Right atrium auricular region (tissue), 2 donors: ENCODE measurements around the gene ACMSD. TPM values are rescaled to one million over a fixed set of nuclear protein-coding genes. Genes with fewer than 3 reads are reported as not detected.

Experiments
- DNase-seq: peaks from one replicate; pipeline ENCODE4 v3.0.0-alpha.2; 2019; ENCODE audit warnings: low spot score
- H3K27ac ChIP-seq, 2 donors: fragments of 200-600 bp; sonication (generic); 1 replicate in 1 of 2; 2 replicates in 1 of 2; pipeline ENCODE4 v1.5.1; 2016 to 2019
- H3K27me3 ChIP-seq, 2 donors: fragments of 200-600 bp; sonication (generic); one replicate each; pipeline versions ENCODE4 v1.5.1 to v1.6.0; 2017 to 2019
- H3K36me3 ChIP-seq: fragments of 200-600 bp; sonication (generic); one replicate; pipeline ENCODE4 v1.5.1; 2016
- H3K4me1 ChIP-seq, 2 donors: fragments of 200-600 bp; sonication (generic); one replicate each; pipeline versions ENCODE4 v1.5.1 to v1.6.0; 2017 to 2019
- H3K4me3 ChIP-seq, 2 donors: fragments of 200-600 bp; sonication (generic); 1 replicate in 1 of 2; 2 replicates in 1 of 2; pipeline ENCODE4 v1.5.1; 2017 to 2019; ENCODE audit warnings: mild to moderate bottlenecking in 1 of 2, moderate library complexity in 1 of 2
- H3K9me3 ChIP-seq, 2 donors: fragments of 200-600 bp; sonication (generic); one replicate each; pipeline ENCODE4 v1.5.1; 2019
- total RNA-seq, 2 donors: library from RNA; depleted of rRNA; stranded (reverse); fragments of >200 nt; gene quantifications; one replicate each; pipeline ENCODE4 v1.1.0, GENCODE V29; 2016
- TF ChIP-seq, protein P1 (sequence below), 2 donors: fragments of 200-600 bp; sonication (generic); IDR thresholded peaks; one replicate each; pipeline ENCODE4 v1.5.1; 2019; ENCODE audit warnings: antibody characterized with exemption in 2 of 2

ACMSD gene
- total RNA-seq, 2 donors from 2014 or later: not detected

DNA sequence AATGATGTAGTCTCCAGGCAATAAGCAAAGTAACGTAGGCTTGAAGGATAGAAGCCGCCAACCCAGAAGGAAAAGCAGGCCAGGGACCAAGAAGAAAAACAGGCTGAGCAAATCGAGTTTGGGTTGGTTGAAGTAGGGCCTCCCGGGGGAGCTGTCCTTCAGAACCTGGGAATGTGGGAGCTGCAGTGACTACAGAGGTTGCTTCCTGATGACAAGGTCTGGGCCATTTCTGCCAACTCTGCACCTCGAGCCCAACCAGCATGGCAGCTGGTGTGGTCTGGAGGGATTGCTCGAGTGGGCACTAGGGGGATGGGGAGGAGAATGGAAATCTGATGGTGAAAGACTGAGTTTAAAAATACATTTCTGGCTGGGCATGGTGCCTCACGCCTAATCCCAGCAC lies 14.1 kb downstream of the ACMSD start:
- DNase-seq: no peak
- Histone ChIP-seq H3K4me1 (no peaks in the 10 kb centered on the region), H3K36me3 (no peaks in the 10 kb centered on the region), H3K4me3 (no peak overlapping the region), H3K27me3 (no peaks in the 10 kb centered on the region), H3K27ac (no peak overlapping the region), H3K9me3 (no peaks in the 10 kb centered on the region)
- TF ChIP-seq, protein P1, sequence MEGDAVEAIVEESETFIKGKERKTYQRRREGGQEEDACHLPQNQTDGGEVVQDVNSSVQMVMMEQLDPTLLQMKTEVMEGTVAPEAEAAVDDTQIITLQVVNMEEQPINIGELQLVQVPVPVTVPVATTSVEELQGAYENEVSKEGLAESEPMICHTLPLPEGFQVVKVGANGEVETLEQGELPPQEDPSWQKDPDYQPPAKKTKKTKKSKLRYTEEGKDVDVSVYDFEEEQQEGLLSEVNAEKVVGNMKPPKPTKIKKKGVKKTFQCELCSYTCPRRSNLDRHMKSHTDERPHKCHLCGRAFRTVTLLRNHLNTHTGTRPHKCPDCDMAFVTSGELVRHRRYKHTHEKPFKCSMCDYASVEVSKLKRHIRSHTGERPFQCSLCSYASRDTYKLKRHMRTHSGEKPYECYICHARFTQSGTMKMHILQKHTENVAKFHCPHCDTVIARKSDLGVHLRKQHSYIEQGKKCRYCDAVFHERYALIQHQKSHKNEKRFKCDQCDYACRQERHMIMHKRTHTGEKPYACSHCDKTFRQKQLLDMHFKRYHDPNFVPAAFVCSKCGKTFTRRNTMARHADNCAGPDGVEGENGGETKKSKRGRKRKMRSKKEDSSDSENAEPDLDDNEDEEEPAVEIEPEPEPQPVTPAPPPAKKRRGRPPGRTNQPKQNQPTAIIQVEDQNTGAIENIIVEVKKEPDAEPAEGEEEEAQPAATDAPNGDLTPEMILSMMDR (IDR thresholded peaks at IDR 0.05): no peak

DNA sequence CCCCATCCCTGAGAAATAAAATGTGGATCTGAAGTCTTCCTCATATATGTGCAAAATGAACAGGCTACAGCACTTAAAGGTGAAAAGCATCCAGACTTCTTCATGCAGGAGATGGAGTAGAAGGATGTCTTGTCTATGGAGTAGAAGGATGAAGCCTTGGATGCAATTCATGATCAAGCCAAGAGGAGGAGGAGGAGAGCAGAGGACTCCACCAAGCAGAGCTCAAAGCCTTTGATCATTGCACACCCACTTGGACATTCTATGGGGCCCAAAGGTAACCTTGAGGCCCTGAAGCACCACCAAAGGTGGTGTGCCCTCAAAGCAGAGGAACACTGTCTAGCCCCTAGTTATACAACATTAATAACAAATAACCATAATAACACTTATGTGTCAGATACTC lies 17.3 kb downstream of the ACMSD start:
- no peaks in the 10 kb centered on the region for H3K36me3 ChIP-seq
- no peak overlapping the region for H3K4me3 ChIP-seq
- TF ChIP-seq, protein P1 (IDR thresholded peaks at IDR 0.05): no peak
- no peaks in the 10 kb centered on the region for H3K9me3 ChIP-seq
- DNase-seq: no peak
- H3K4me1 ChIP-seq: no peaks in the 10 kb centered on the region
- H3K27ac ChIP-seq: no peak overlapping the region
- H3K27me3 ChIP-seq: no peaks in the 10 kb centered on the region

DNA sequence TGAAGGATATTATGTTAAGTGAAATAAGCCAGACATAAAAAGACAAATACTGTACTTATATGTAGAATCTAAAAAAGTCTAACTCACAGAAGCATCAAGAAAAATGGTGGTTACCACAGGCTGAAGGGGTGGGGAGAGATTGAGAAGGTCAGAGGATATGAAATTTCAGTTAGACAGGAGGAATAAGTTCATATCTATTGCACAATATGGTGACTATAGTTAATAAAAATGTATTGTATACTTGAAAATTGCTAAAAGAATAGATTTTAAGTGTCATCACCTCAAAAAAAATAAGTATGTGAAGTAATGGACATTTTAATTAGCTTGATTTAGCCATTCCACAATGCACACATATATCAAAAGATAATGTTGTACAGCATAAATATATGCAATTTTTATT lies 19.8 kb downstream of the ACMSD start:
- Histone ChIP-seq H3K27me3 (no peaks in the 10 kb centered on the region), H3K36me3 (no peaks in the 10 kb centered on the region), H3K4me3 (no peak overlapping the region), H3K27ac (no peak overlapping the region), H3K4me1 (no peaks in the 10 kb centered on the region), H3K9me3 (no peaks in the 10 kb centered on the region)
- no peak for DNase-seq
- TF ChIP-seq, protein P1 (IDR thresholded peaks at IDR 0.05): no peak

DNA sequence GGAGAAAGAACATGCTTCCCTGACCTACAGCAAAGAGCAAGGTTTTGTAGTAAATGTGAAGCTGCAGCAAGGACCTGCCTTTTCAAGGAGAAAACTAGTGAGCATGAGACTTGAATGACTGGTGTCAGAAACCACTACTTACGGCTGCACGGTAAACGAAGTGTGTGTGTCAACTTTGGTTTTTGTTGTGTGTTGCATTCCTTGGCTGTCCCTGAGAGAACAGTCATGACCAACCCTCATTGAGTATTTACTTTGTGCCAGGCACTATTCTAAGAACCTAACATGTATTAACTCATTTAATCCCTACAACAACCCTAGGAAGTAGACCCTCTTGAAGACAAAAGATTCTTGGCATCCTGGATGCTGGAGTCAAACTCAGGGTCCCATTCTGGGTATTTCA lies 22.8 kb downstream of the ACMSD start:
- Histone ChIP-seq H3K36me3 (no peaks in the 10 kb centered on the region), H3K4me3 (no peak overlapping the region), H3K27me3 (no peaks in the 10 kb centered on the region), H3K9me3 (no peaks in the 10 kb centered on the region), H3K4me1 (no peaks in the 10 kb centered on the region), H3K27ac (no peak overlapping the region)
- TF ChIP-seq, protein P1 (IDR thresholded peaks at IDR 0.05): no peak
- DNase-seq: no peak

DNA sequence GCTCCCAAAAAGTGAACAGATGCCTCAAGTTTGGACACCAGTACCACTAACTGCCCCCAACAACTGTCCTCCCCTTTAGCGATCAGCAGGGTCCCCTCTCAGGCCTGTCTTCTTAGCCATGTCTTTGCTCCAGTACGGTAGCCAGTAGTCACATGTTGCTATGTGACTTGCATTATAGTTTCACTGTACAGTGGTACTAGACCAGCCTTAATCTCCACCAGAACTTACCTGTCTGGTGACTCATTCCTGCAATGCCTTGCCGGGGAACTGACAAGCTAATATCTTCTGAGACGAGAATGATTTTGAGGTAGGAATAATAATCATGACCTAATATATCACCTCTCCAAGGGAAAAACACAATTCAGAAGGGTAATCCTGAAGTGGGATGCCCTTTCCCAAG lies 23.7 kb downstream of the ACMSD start:
- H3K27me3 ChIP-seq: no peaks in the 10 kb centered on the region
- H3K36me3 ChIP-seq: no peaks in the 10 kb centered on the region
- H3K9me3 ChIP-seq: no peaks in the 10 kb centered on the region
- no peaks in the 10 kb centered on the region for H3K4me1 ChIP-seq
- TF ChIP-seq, protein P1 (IDR thresholded peaks at IDR 0.05): no peak
- no peak for DNase-seq
- H3K27ac ChIP-seq: no peak overlapping the region
- H3K4me3 ChIP-seq: no peak overlapping the region

DNA sequence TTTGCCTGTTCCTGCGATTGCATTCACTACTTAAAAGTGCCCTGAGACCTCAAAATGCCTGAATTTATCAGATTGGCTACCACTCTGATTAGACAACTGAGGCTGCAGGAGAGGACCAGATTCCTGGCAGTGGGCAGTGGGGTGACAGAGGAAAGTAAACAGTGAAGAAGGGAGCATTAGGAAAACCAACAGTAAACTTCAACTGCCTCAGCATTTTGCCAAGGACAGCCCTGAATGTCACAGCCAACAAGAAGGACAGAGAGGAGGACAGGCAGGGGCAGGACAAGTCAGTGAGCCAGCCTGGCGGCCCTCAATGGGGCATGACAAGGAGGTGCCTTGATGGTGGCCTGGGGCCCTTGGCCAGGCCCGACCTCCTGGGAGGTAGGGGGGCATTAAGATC lies 24.3 kb downstream of the ACMSD start:
- DNase-seq: no peak
- H3K4me1 ChIP-seq: no peaks in the 10 kb centered on the region
- H3K27ac ChIP-seq: no peak overlapping the region
- H3K4me3 ChIP-seq: no peak overlapping the region
- TF ChIP-seq, protein P1 (IDR thresholded peaks at IDR 0.05): no peak
- H3K27me3 ChIP-seq: no peaks in the 10 kb centered on the region
- H3K9me3 ChIP-seq: no peaks in the 10 kb centered on the region
- H3K36me3 ChIP-seq: no peaks in the 10 kb centered on the region
